HG03135 (cell line): ENCODE measurements around the gene CEP152.
"Not testable (repeated sequence)": the region's sequence is repeated elsewhere in the genome, so short reads cannot be mapped to it uniquely, and the experiment has no call there.

ENCODE experiments used
- ATAC-seq: cut with Tn5 transposase; IDR thresholded peaks from one replicate; pipeline ENCODE4 v1.9.1; 2021; ENCODE audit warnings: mild to moderate bottlenecking, moderate library complexity; ENCODE audit not compliant: unreplicated experiment

The CEP152 gene

GRCh38 chr15:48810414-48811324 lies at the start of gene CEP152:
CEP152 (minus strand) TSS chr15:48811069; CDS start chr15:48805649, 5,420 bp downstream.
- ATAC-seq: peak; percentile 97

GRCh38 chr15:48859426-48859825 lies 48.6 kb upstream of the CEP152 start:
- no peak for ATAC-seq

- ATAC-seq: no peak
Measured at GRCh38 chr15:48858401-48858800, 47.5 kb upstream of the CEP152 start.

- ATAC-seq: no peak
Measured at GRCh38 chr15:48856942-48857341, 46.1 kb upstream of the CEP152 start.

DNA sequence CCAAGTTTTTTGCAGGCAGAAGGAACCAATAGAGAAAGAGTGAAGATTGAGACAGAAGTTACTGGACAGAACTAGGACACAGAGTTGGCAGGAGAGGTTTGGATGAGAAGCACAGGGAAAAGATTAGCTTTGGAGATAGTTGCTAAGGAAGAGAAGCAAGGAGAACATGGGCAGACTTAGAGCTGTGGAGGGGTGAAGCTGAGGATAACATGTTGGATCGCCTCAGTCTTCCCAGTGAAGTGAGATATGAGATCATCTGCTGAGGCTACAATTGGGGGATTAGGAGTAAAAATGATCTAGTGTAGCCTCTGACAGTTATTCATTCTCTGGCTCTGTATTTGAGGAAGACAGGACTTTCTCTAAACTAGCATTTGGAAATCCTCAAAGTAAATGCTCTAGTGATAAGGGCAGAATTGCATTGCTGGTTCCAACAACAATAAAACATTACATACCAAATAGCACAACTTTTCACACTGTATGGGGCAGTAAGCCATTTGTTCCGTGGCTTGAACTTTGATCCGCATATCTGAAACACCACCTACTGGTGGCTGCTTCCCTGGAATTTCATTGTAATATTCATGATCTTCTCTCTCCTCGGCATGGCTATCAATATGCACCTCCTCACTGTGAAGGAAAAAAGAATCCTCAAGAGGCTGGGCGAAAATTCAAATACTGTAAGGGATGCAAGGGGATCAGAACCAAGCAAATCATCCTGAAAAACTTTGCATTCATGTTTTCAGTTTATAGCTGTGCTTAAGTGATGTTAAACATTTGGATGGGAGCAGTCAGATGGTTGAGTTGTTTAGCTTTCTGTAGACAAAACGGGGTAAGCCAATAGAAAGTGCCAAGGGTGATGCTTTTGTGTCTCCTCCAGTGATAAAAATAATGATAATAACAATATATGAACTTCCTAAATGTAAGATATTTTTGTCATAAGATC lies 44.9 kb upstream of the CEP152 start:
- ATAC-seq: no peak

GRCh38 chr15:48854434-48854833 lies 43.6 kb upstream of the CEP152 start:
- not testable (repeated sequence) for ATAC-seq

DNA sequence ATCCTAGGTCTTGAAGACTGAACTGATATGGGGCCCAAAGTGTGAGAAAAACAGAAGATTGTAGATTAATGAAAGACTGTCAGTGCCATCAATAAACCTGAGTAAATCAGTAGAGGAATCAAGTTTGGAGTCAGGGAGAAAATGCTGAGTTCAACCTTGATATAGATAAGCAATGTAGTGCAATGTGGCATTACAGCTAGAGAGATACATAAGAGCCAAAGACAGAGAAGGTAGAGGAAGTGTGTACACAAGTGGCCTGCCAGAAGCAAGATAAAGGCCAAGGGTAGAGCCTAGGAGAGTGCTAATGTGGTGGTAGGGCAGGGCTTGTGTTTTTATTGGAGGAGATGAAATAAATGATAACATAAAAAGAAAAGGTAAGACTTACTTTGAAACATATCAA lies 41.1 kb upstream of the CEP152 start:
- no peak for ATAC-seq

GRCh38 chr15:48850648-48851047 lies 39.8 kb upstream of the CEP152 start:
- ATAC-seq: no peak

GRCh38 chr15:48845123-48845522 lies 34.3 kb upstream of the CEP152 start:
- no peak for ATAC-seq

GRCh38 chr15:48842501-48842900 lies 31.6 kb upstream of the CEP152 start:
- ATAC-seq: no peak

GRCh38 chr15:48834756-48835155 lies 23.9 kb upstream of the CEP152 start:
- no peak for ATAC-seq

DNA sequence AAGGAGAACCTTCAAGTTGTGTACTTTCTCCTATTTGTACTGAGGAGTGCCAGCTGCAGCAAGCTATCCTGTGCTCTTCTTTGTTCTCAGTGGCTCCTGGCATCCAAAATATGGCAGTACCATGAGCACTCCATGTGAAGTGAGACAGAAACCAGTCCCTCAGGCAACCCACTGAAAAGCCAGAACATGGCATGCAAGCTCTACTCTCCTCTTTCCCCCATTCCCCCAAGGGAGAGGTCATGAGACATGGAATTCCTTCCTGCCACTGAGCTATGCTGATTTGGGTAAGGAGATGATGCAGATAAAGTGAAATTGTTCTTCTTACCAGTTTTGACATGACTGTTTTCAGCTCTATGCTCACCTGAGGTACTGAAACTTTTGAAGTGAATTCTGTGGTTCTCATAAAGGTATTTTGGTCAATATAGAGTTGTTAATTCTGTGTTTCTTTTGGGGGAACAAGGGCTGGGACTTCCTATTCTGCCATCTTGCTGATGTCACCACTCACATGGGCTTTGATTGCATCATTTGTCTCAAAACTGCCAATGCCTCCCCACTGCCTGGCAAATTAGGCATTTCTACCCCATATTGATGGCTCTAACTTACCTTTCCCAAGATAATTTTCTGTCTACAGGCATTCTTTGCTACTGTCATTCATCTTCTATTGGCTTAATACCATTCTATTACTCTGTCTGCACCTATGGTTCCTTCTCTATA lies 22.8 kb upstream of the CEP152 start:
- ATAC-seq: no peak

GRCh38 chr15:48832648-48833047 lies 21.8 kb upstream of the CEP152 start:
- ATAC-seq: no peak

DNA sequence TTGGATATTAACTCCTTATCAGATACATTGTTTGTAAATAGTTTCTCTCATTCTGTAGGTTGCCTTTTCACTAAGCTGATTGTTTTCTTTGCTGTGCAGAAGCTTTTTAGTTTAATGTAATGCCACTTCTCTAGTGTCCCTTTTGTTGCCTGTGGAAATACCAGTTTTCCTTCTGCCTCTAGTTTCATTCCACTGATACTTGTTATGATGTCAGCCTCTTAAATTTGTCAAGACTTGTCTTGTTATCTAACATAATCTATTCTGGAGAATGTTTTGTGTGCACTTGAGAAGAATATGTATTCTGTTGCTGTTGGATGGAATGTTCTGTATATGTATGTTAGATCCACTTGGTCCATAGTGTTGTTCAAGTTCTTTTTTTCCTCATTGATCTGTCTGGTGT lies 18.0 kb upstream of the CEP152 start:
- ATAC-seq: no peak

- no peak for ATAC-seq
Measured at GRCh38 chr15:48828471-48828870, 17.6 kb upstream of the CEP152 start.

- no peak for ATAC-seq
Measured at GRCh38 chr15:48825075-48825474, 14.2 kb upstream of the CEP152 start.

- ATAC-seq: no peak
Measured at GRCh38 chr15:48823706-48824105, 12.8 kb upstream of the CEP152 start.

GRCh38 chr15:48823237-48823636 lies 12.4 kb upstream of the CEP152 start:
- no peak for ATAC-seq

- no peak for ATAC-seq
Measured at GRCh38 chr15:48814286-48814685, 3.4 kb upstream of the CEP152 start.

DNA sequence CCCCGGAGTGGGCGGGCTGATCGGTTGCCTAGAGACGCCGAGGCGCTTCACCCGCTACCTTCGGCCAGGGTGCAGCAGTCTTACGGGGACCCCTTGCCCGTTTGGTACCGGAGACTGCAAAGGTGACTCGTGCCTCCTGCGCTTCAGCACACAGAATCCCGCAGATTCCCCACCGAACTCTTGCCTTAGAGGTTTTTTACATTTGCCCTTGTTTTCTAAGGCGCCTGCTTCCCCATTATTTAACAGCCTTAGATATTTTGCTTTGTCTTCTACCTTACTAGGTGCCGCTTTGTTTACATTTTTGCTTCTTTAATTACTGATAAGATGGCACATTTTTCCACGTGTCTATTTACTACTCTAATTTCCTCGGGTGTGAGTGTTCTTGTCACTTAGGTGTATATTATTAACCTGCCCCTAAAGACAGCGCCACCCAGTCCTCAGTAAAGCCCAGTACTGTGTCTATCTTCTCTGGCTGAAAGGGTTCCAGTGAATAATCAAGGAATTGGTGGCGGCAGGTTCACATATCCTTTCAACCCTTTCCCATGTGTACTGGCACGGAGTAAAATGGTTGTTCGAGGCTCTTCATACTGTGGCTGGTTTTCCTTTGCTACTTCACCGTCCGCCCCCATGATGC lies 573 bp upstream of the CEP152 start:
- ATAC-seq: no peak

- no peak for ATAC-seq
Measured at GRCh38 chr15:48806151-48806550, 4.7 kb downstream of the CEP152 start.
